ENCODE results near the gene USF2. TPM values are rescaled to one million over a fixed set of nuclear protein-coding genes. Genes with fewer than 3 reads are reported as not detected.
"Not testable (repeated sequence)": the region's sequence is repeated elsewhere in the genome, so short reads cannot be mapped to it uniquely, and the experiment has no call there.

USF2 gene
- polyA plus RNA-seq, 1 donor: 121 TPM

- Histone ChIP-seq H3K27me3 (ENCODE audit: control insufficient read depth, insufficient read depth, low read length) (no peaks in the 10 kb centered on the region), H3K27ac (ENCODE audit: low read length) (no peak overlapping the region), H3K36me3 (ENCODE audit: control insufficient read depth, insufficient read depth, low read length) (no peaks in the 10 kb centered on the region), H3K4me1 (ENCODE audit: control insufficient read depth, insufficient read depth, low read length) (peaks cover 20% of the 10 kb centered on the region), H3K4me3 (ENCODE audit: low read length) (no peak overlapping the region), H3K9me3 (ENCODE audit: control insufficient read depth, low read depth, low read length) (no peaks in the 10 kb centered on the region)
- no CpG with 5 or more reads among the region's 41 CpGs for WGBS (ENCODE audit: insufficient coverage, low lambda C conversion rate)
- DNase-seq: peak in 1 of 2 donors; percentile 72
Measured at GRCh38 chr19:35224681-35225571, 43.8 kb upstream of the USF2 start.

- Histone ChIP-seq H3K27me3 (ENCODE audit: control insufficient read depth, insufficient read depth, low read length) (no peaks in the 10 kb centered on the region), H3K27ac (ENCODE audit: low read length) (no peak overlapping the region), H3K9me3 (ENCODE audit: control insufficient read depth, low read depth, low read length) (no peaks in the 10 kb centered on the region), H3K4me3 (ENCODE audit: low read length) (no peak overlapping the region), H3K4me1 (ENCODE audit: control insufficient read depth, insufficient read depth, low read length) (peaks cover 12% of the 10 kb centered on the region), H3K36me3 (ENCODE audit: control insufficient read depth, insufficient read depth, low read length) (no peaks in the 10 kb centered on the region)
- WGBS (ENCODE audit: insufficient coverage, low lambda C conversion rate): no CpG with 5 or more reads among the region's 6 CpGs
- DNase-seq: no peak
Measured at GRCh38 chr19:35225951-35226350, 42.8 kb upstream of the USF2 start.

- no peak for DNase-seq
- H3K9me3 ChIP-seq (ENCODE audit: control insufficient read depth, low read depth, low read length): no peaks in the 10 kb centered on the region
- H3K36me3 ChIP-seq (ENCODE audit: control insufficient read depth, insufficient read depth, low read length): no peaks in the 10 kb centered on the region
- no peak overlapping the region for H3K27ac ChIP-seq (ENCODE audit: low read length)
- no peak overlapping the region for H3K4me3 ChIP-seq (ENCODE audit: low read length)
- peaks cover 10% of the 10 kb centered on the region for H3K4me1 ChIP-seq (ENCODE audit: control insufficient read depth, insufficient read depth, low read length)
- no CpG with 5 or more reads among the region's 5 CpGs for WGBS (ENCODE audit: insufficient coverage, low lambda C conversion rate)
- H3K27me3 ChIP-seq (ENCODE audit: control insufficient read depth, insufficient read depth, low read length): no peaks in the 10 kb centered on the region
Measured at GRCh38 chr19:35226748-35227147, 42.0 kb upstream of the USF2 start.

- H3K27me3 ChIP-seq (ENCODE audit: control insufficient read depth, insufficient read depth, low read length): no peaks in the 10 kb centered on the region
Measured at GRCh38 chr19:35228177-35228930, 40.4 kb upstream of the USF2 start, which contains the start of gene FAM187B. FAM187B (minus strand) TSS chr19:35228739; CDS start chr19:35228680, 59 bp downstream.

GRCh38 chr19:35229601-35230000 is 39.2 kb upstream of the USF2 start:
- Histone ChIP-seq H3K4me1 (ENCODE audit: control insufficient read depth, insufficient read depth, low read length) (peaks cover 10% of the 10 kb centered on the region), H3K27ac (ENCODE audit: low read length) (no peak overlapping the region), H3K36me3 (ENCODE audit: control insufficient read depth, insufficient read depth, low read length) (no peaks in the 10 kb centered on the region), H3K9me3 (ENCODE audit: control insufficient read depth, low read depth, low read length) (no peaks in the 10 kb centered on the region), H3K27me3 (ENCODE audit: control insufficient read depth, insufficient read depth, low read length) (no peaks in the 10 kb centered on the region), H3K4me3 (ENCODE audit: low read length) (no peak overlapping the region)
- DNase-seq: no peak
- 90% methylated on average over 3 of the region's 8 CpGs for WGBS (ENCODE audit: insufficient coverage, low lambda C conversion rate)

More at GRCh38 chr19:35228177-35228930, 40.4 kb upstream of the USF2 start, which contains the start of gene FAM187B:
- Histone ChIP-seq H3K27ac (ENCODE audit: low read length) (no peak within 1 kb of the TSS), H3K36me3 (ENCODE audit: control insufficient read depth, insufficient read depth, low read length) (no peaks in the 10 kb centered on the region), H3K4me3 (ENCODE audit: low read length) (no peak within 1 kb of the TSS), H3K4me1 (ENCODE audit: control insufficient read depth, insufficient read depth, low read length) (peaks cover 10% of the 10 kb centered on the region), H3K9me3 (ENCODE audit: control insufficient read depth, low read depth, low read length) (no peaks in the 10 kb centered on the region)
- no CpG with 5 or more reads among the region's 14 CpGs for WGBS (ENCODE audit: insufficient coverage, low lambda C conversion rate)
- DNase-seq: no peak

GRCh38 chr19:35231956-35232645 is 36.7 kb upstream of the USF2 start:
- Histone ChIP-seq H3K9me3 (ENCODE audit: control insufficient read depth, low read depth, low read length) (no peaks in the 10 kb centered on the region), H3K4me1 (ENCODE audit: control insufficient read depth, insufficient read depth, low read length) (no peaks in the 10 kb centered on the region), H3K27ac (ENCODE audit: low read length) (no peak overlapping the region), H3K4me3 (ENCODE audit: low read length) (no peak overlapping the region), H3K36me3 (ENCODE audit: control insufficient read depth, insufficient read depth, low read length) (no peaks in the 10 kb centered on the region), H3K27me3 (ENCODE audit: control insufficient read depth, insufficient read depth, low read length) (no peaks in the 10 kb centered on the region)
- no peak for DNase-seq
- WGBS (ENCODE audit: insufficient coverage, low lambda C conversion rate): no CpG with 5 or more reads among the region's 14 CpGs

- DNase-seq: peak in 1 of 2 donors; percentile 33
Measured at GRCh38 chr19:35232912-35233311, 35.9 kb upstream of the USF2 start.

GRCh38 chr19:35236638-35237400 is 31.9 kb upstream of the USF2 start:
- H3K4me3 ChIP-seq (ENCODE audit: low read length): no peak overlapping the region
- H3K4me1 ChIP-seq (ENCODE audit: control insufficient read depth, insufficient read depth, low read length): no peaks in the 10 kb centered on the region
- DNase-seq: no peak
- no peak overlapping the region for H3K27ac ChIP-seq (ENCODE audit: low read length)
- H3K27me3 ChIP-seq (ENCODE audit: control insufficient read depth, insufficient read depth, low read length): no peaks in the 10 kb centered on the region
- H3K9me3 ChIP-seq (ENCODE audit: control insufficient read depth, low read depth, low read length): no peaks in the 10 kb centered on the region
- WGBS (ENCODE audit: insufficient coverage, low lambda C conversion rate): no CpG with 5 or more reads among the region's 6 CpGs
- H3K36me3 ChIP-seq (ENCODE audit: control insufficient read depth, insufficient read depth, low read length): no peaks in the 10 kb centered on the region

More at GRCh38 chr19:35232912-35233311, 35.9 kb upstream of the USF2 start:
- no peaks in the 10 kb centered on the region for H3K9me3 ChIP-seq (ENCODE audit: control insufficient read depth, low read depth, low read length)
- WGBS (ENCODE audit: insufficient coverage, low lambda C conversion rate): 75% methylated on average over 2 of the region's 5 CpGs
- H3K4me1 ChIP-seq (ENCODE audit: control insufficient read depth, insufficient read depth, low read length): no peaks in the 10 kb centered on the region
- no peaks in the 10 kb centered on the region for H3K36me3 ChIP-seq (ENCODE audit: control insufficient read depth, insufficient read depth, low read length)
- no peaks in the 10 kb centered on the region for H3K27me3 ChIP-seq (ENCODE audit: control insufficient read depth, insufficient read depth, low read length)
- no peak overlapping the region for H3K4me3 ChIP-seq (ENCODE audit: low read length)
- no peak overlapping the region for H3K27ac ChIP-seq (ENCODE audit: low read length)

GRCh38 chr19:35239597-35239996 is 29.2 kb upstream of the USF2 start:
- H3K4me3 ChIP-seq (ENCODE audit: low read length); H3K4me1 ChIP-seq (ENCODE audit: control insufficient read depth, insufficient read depth, low read length); H3K9me3 ChIP-seq (ENCODE audit: control insufficient read depth, low read depth, low read length); DNase-seq; H3K27ac ChIP-seq (ENCODE audit: low read length); H3K27me3 ChIP-seq (ENCODE audit: control insufficient read depth, insufficient read depth, low read length); H3K36me3 ChIP-seq (ENCODE audit: control insufficient read depth, insufficient read depth, low read length): not testable (repeated sequence)
- WGBS (ENCODE audit: insufficient coverage, low lambda C conversion rate): no CpG with 5 or more reads among the region's 1 CpG

All from large intestine (tissue), 3 donors.